HG02852 (cell line): ENCODE data around the gene FIP1L1.

Experiments
- ATAC-seq: cut with Tn5 transposase; IDR thresholded peaks from one replicate; pipeline ENCODE4 v1.9.1; 2021; ENCODE audit warnings: mild to moderate bottlenecking, moderate library complexity; ENCODE audit not compliant: unreplicated experiment

Gene FIP1L1

GRCh38 chr4:53499791-53500190, 122.3 kb downstream of the FIP1L1 start:
- no peak for ATAC-seq

- ATAC-seq = no peak
Measured at GRCh38 chr4:53500546-53500945, 123.1 kb downstream of the FIP1L1 start.

- no peak for ATAC-seq
Measured at GRCh38 chr4:53501561-53501960, 124.1 kb downstream of the FIP1L1 start.

GRCh38 chr4:53502094-53502493, 124.7 kb downstream of the FIP1L1 start:
- ATAC-seq = no peak

- no peak for ATAC-seq
Measured at GRCh38 chr4:53505947-53506346, 128.5 kb downstream of the FIP1L1 start.

GRCh38 chr4:53507058-53507457, 129.6 kb downstream of the FIP1L1 start:
- ATAC-seq = no peak

- ATAC-seq = no peak
Measured at GRCh38 chr4:53507671-53508286, 130.3 kb downstream of the FIP1L1 start.

- no peak for ATAC-seq
Measured at GRCh38 chr4:53508446-53508845, 131.0 kb downstream of the FIP1L1 start.

GRCh38 chr4:53510321-53510720, 132.9 kb downstream of the FIP1L1 start:
- no peak for ATAC-seq
